ENCODE measurements around the gene SEMA7A.

The SEMA7A gene

GRCh38 chr15:74368121-74368520 lies 65.6 kb downstream of the SEMA7A start:
- Histone ChIP-seq H3K4me3 (ENCODE audit: low read length) (no peak overlapping the region), H3K79me2 (ENCODE audit: low read length) (no peaks in the 10 kb centered on the region), H3K27ac (ENCODE audit: low read length) (no peak overlapping the region), H3K27me3 (ENCODE audit: low read depth, low read length) (peaks cover 6% of the 10 kb centered on the region), H3K9me3 (ENCODE audit: insufficient read depth, low read length) (no peaks in the 10 kb centered on the region), H3K9ac (ENCODE audit: low read length) (no peak overlapping the region), H4K20me1 (ENCODE audit: insufficient read depth, low read length) (no peaks in the 10 kb centered on the region), H3K4me1 (ENCODE audit: low read length) (peaks cover 10% of the 10 kb centered on the region), H3K4me2 (ENCODE audit: low read length) (no peak overlapping the region), H3K36me3 (replicated peaks; ENCODE audit: low read depth, low read length) (no peaks in the 10 kb centered on the region), H2AFZ (ENCODE audit: low read depth, low read length) (no peak overlapping the region)
- no peak for TF ChIP-seq CTCF (IDR thresholded peaks at IDR 0.05; ENCODE audit: low read depth, low read length)
- no peak for TF ChIP-seq EZH2phosphoT487 (IDR thresholded peaks at IDR 0.05; ENCODE audit: low read depth)

GRCh38 chr15:74367296-74367854 lies 66.4 kb downstream of the SEMA7A start, which contains the start of gene CYP11A1:
TSS of gene CYP11A1 (minus strand) at chr15:74367646. CDS start at chr15:74367585, 61 bp downstream.
- H3K4me1 ChIP-seq (ENCODE audit: low read length) = peaks cover 9% of the 10 kb centered on the region; the same call in 1 of the 2 replicates
- no peaks in the 10 kb centered on the region for H3K9me3 ChIP-seq (ENCODE audit: insufficient read depth, low read length)
- H3K36me3 ChIP-seq (replicated peaks; ENCODE audit: low read depth, low read length) = no peaks in the 10 kb centered on the region
- H3K79me2 ChIP-seq (ENCODE audit: low read length) = no peaks in the 10 kb centered on the region
- peak within 1 kb of the TSS; percentile 88; the same call in 1 of the 2 replicates for H3K4me2 ChIP-seq (ENCODE audit: low read length)
- H4K20me1 ChIP-seq (ENCODE audit: insufficient read depth, low read length) = no peaks in the 10 kb centered on the region
- no peak within 1 kb of the TSS for H2AFZ ChIP-seq (ENCODE audit: low read depth, low read length)
- no peak within 1 kb of the TSS for H3K9ac ChIP-seq (ENCODE audit: low read length)
- H3K27ac ChIP-seq (ENCODE audit: low read length) = no peak within 1 kb of the TSS
- H3K4me3 ChIP-seq (ENCODE audit: low read length) = peak within 1 kb of the TSS; percentile 78; the same call in 1 of the 2 replicates
- peaks cover 6% of the 10 kb centered on the region for H3K27me3 ChIP-seq (ENCODE audit: low read depth, low read length)
- no peak for TF ChIP-seq CTCF (IDR thresholded peaks at IDR 0.05; ENCODE audit: low read depth, low read length)
- TF ChIP-seq EZH2phosphoT487 (IDR thresholded peaks at IDR 0.05; ENCODE audit: low read depth) = no peak

- Histone ChIP-seq H3K79me2 (ENCODE audit: low read length) (no peaks in the 10 kb centered on the region), H3K9ac (ENCODE audit: low read length) (peak overlapping the region; percentile 79), H4K20me1 (ENCODE audit: insufficient read depth, low read length) (no peaks in the 10 kb centered on the region), H3K4me2 (ENCODE audit: low read length) (peak overlapping the region; percentile 88), H3K27ac (ENCODE audit: low read length) (no peak overlapping the region), H2AFZ (ENCODE audit: low read depth, low read length) (peak overlapping the region; percentile 91), H3K27me3 (ENCODE audit: low read depth, low read length) (peaks cover 6% of the 10 kb centered on the region), H3K9me3 (ENCODE audit: insufficient read depth, low read length) (no peaks in the 10 kb centered on the region), H3K4me3 (ENCODE audit: low read length) (peak overlapping the region; percentile 78), H3K4me1 (ENCODE audit: low read length) (peaks cover 9% of the 10 kb centered on the region; the same call in 1 of the 2 replicates), H3K36me3 (replicated peaks; ENCODE audit: low read depth, low read length) (no peaks in the 10 kb centered on the region)
- TF ChIP-seq EZH2phosphoT487 (IDR thresholded peaks at IDR 0.05; ENCODE audit: low read depth) = no peak
These were observed 67.9 kb downstream of the SEMA7A start for GRCh38 chr15:74365598-74366445.

- peaks cover 9% of the 10 kb centered on the region; the same call in 1 of the 2 replicates for H3K4me1 ChIP-seq (ENCODE audit: low read length)
- peaks cover 6% of the 10 kb centered on the region for H3K27me3 ChIP-seq (ENCODE audit: low read depth, low read length)
- H3K27ac ChIP-seq (ENCODE audit: low read length) = no peak overlapping the region
- TF ChIP-seq EZH2phosphoT487 (IDR thresholded peaks at IDR 0.05; ENCODE audit: low read depth) = no peak
- TF ChIP-seq CTCF (IDR thresholded peaks at IDR 0.05; ENCODE audit: low read depth, low read length) = no peak
- no peaks in the 10 kb centered on the region for H3K79me2 ChIP-seq (ENCODE audit: low read length)
- peak overlapping the region; percentile 78 for H3K4me3 ChIP-seq (ENCODE audit: low read length)
- peak overlapping the region; percentile 88 for H3K4me2 ChIP-seq (ENCODE audit: low read length)
- H2AFZ ChIP-seq (ENCODE audit: low read depth, low read length) = peak overlapping the region; percentile 91
- H3K9me3 ChIP-seq (ENCODE audit: insufficient read depth, low read length) = no peaks in the 10 kb centered on the region
- H3K36me3 ChIP-seq (replicated peaks; ENCODE audit: low read depth, low read length) = no peaks in the 10 kb centered on the region
- H4K20me1 ChIP-seq (ENCODE audit: insufficient read depth, low read length) = no peaks in the 10 kb centered on the region
- peak overlapping the region; percentile 79 for H3K9ac ChIP-seq (ENCODE audit: low read length)
These were observed 68.7 kb downstream of the SEMA7A start for GRCh38 chr15:74364936-74365597.

Data from OCI-LY3 (cell line).